ENCODE data around the gene VGLL3.

The VGLL3 gene

GRCh38 chr3:86942206-86942605 lies 48.7 kb downstream of the VGLL3 start:
- DNase-seq = no peak

- DNase-seq = no peak
Observed at GRCh38 chr3:86938416-86939105, 52.4 kb downstream of the VGLL3 start.

GRCh38 chr3:86937306-86937791 lies 53.6 kb downstream of the VGLL3 start:
- DNase-seq = no peak

GRCh38 chr3:86934851-86935250 lies 56.1 kb downstream of the VGLL3 start:
- DNase-seq = no peak

- no peak for DNase-seq
Observed at GRCh38 chr3:86930831-86931230, 60.1 kb downstream of the VGLL3 start.

GRCh38 chr3:86930181-86930580 lies 60.8 kb downstream of the VGLL3 start:
- DNase-seq = no peak

- no peak for DNase-seq
Observed at GRCh38 chr3:86929046-86929445, 61.9 kb downstream of the VGLL3 start.

GRCh38 chr3:86923071-86923491 lies 67.9 kb downstream of the VGLL3 start:
- DNase-seq = no peak

GRCh38 chr3:86921971-86922680 lies 68.8 kb downstream of the VGLL3 start:
- no peak for DNase-seq

- DNase-seq = no peak
Observed at GRCh38 chr3:86914670-86915069, 76.3 kb downstream of the VGLL3 start.

- no peak for DNase-seq
Observed at GRCh38 chr3:86913160-86913559, 77.8 kb downstream of the VGLL3 start.

- DNase-seq = no peak
Observed at GRCh38 chr3:86895202-86895601, 95.7 kb downstream of the VGLL3 start.

- no peak for DNase-seq
Observed at GRCh38 chr3:86890741-86891396, 100.1 kb downstream of the VGLL3 start.
